DMS114 treated with DMSO at 0.1 percent for 48 hours (cell line): ENCODE results near the gene CCNDBP1.
A peak's percentile ranks its signal among the peaks of the same experiment; 100 is the strongest.
"Not testable (repeated sequence)": the region's sequence is repeated elsewhere in the genome, so short reads cannot be mapped to it uniquely, and the experiment has no call there.

ENCODE experiments used
- DNase-seq: peaks from one replicate; lab custom pipeline; 2025; ENCODE audit not compliant: unreplicated experiment; lab: John Stamatoyannopoulos, UW

The CCNDBP1 gene

GRCh38 chr15:43190178-43190577 is 5.0 kb downstream of the CCNDBP1 start:
- no peak for DNase-seq

GRCh38 chr15:43193710-43194109 is 8.5 kb downstream of the CCNDBP1 start:
- DNase-seq, result no peak

GRCh38 chr15:43194795-43195194 is 9.6 kb downstream of the CCNDBP1 start:
- DNase-seq, result no peak

- DNase-seq, result no peak
Observed at GRCh38 chr15:43196760-43197548, 11.8 kb downstream of the CCNDBP1 start.

- DNase-seq, result not testable (repeated sequence)
Observed at GRCh38 chr15:43197773-43198172, 12.6 kb downstream of the CCNDBP1 start.

GRCh38 chr15:43198556-43198955 is 13.4 kb downstream of the CCNDBP1 start:
- DNase-seq, result not testable (repeated sequence)

GRCh38 chr15:43198992-43199391 is 13.8 kb downstream of the CCNDBP1 start:
- DNase-seq, result no peak

- DNase-seq, result no peak
Observed at GRCh38 chr15:43199945-43200488, 14.8 kb downstream of the CCNDBP1 start.

- DNase-seq, result peak; percentile 40
Observed at GRCh38 chr15:43204016-43204901, 19.1 kb downstream of the CCNDBP1 start.

- no peak for DNase-seq
Observed at GRCh38 chr15:43206054-43206453, 20.9 kb downstream of the CCNDBP1 start.

GRCh38 chr15:43207024-43207423 is 21.8 kb downstream of the CCNDBP1 start:
- DNase-seq, result no peak

GRCh38 chr15:43208052-43209002 is 23.1 kb downstream of the CCNDBP1 start:
- DNase-seq, result no peak

GRCh38 chr15:43209059-43209824 is 24.0 kb downstream of the CCNDBP1 start:
- no peak for DNase-seq

- DNase-seq, result no peak
Observed at GRCh38 chr15:43210172-43210745, 25.1 kb downstream of the CCNDBP1 start.

GRCh38 chr15:43210807-43211206 is 25.6 kb downstream of the CCNDBP1 start:
- no peak for DNase-seq

GRCh38 chr15:43211224-43211735 is 26.1 kb downstream of the CCNDBP1 start:
- DNase-seq, result no peak

- no peak for DNase-seq
Observed at GRCh38 chr15:43212299-43212698, 27.1 kb downstream of the CCNDBP1 start.

GRCh38 chr15:43212951-43213350 is 27.7 kb downstream of the CCNDBP1 start:
- DNase-seq, result no peak

- no peak for DNase-seq
Observed at GRCh38 chr15:43213466-43213865, 28.3 kb downstream of the CCNDBP1 start.
